Endothelial cell of umbilical vein (primary cell): ENCODE measurements around the gene TTC3. TPM values are rescaled to one million over a fixed set of nuclear protein-coding genes. Genes with fewer than 3 reads are reported as not detected.
A peak's percentile ranks its signal among the peaks of the same experiment; 100 is the strongest.

Experiments
- BruUV-seq: library from RNA; stranded (reverse); fragments of 400-500 nt; replicated peaks from 2 replicates; lab custom pipeline; 2021; lab: Mats Ljungman, UMichigan
- CTCF ChIA-PET: fragments of 300-600, 350-600 bp; sonication (Branson Sonifier 250); formaldehyde crosslinking; loops from one replicate; lab custom pipeline; 2021; ENCODE audit warnings: antibody characterized with exemption, inconsistent platforms; lab: Charles Lee
- POLR2A ChIA-PET: fragments of 300-600, 350-600 bp; sonication (Branson Sonifier 250); formaldehyde crosslinking; loops from one replicate; lab custom pipeline; 2021; ENCODE audit warnings: antibody characterized with exemption, inconsistent platforms; lab: Charles Lee
- DNase-seq: peaks from one replicate; pipeline ENCODE4 v3.0.0-alpha.2; 2011; ENCODE audit warnings: low read depth, low spot score
- FAIRE-seq: peaks from 2 replicates; lab custom pipeline; 2011; peaks lifted over from hg19 to GRCh38; lab: Jason Lieb, UNC
- H2AFZ ChIP-seq: 2 replicates; pipeline ENCODE4 v1.6.0; 2012; ENCODE audit warnings: low read depth, low read length, control low read depth, inconsistent platforms
- H3K27ac ChIP-seq: 2 replicates; pipeline ENCODE4 v1.5.1; 2011; ENCODE audit warnings: low read depth, mild to moderate bottlenecking, control low read depth, low read length, moderate library complexity; ENCODE audit not compliant: insufficient read depth
- H3K27me3 ChIP-seq, 2 experiments: 2 replicates each; pipeline versions ENCODE4 v1.6.0 to v1.6.1; 2011; ENCODE audit warnings: low read length in 2 of 2, mixed read lengths in 1 of 2; ENCODE audit not compliant: control insufficient read depth in 2 of 2, insufficient read depth in 2 of 2
- H3K36me3 ChIP-seq, 2 experiments: 2 replicates in 1 of 2; 3 replicates in 1 of 2; pipeline ENCODE4 v1.5.1; 2011; ENCODE audit warnings: low read length in 2 of 2, mild to moderate bottlenecking in 1 of 2, moderate library complexity in 1 of 2; ENCODE audit not compliant: control insufficient read depth in 2 of 2, insufficient read depth in 2 of 2; ENCODE audit errors: extremely low read depth in 1 of 2
- H3K4me1 ChIP-seq: 3 replicates; pipeline ENCODE4 v1.5.1; 2011; ENCODE audit warnings: mild to moderate bottlenecking, low read length; ENCODE audit not compliant: control insufficient read depth, insufficient read depth; ENCODE audit errors: extremely low read depth
- H3K4me2 ChIP-seq: 2 replicates; pipeline ENCODE4 v1.6.1; 2011; ENCODE audit warnings: low read length, control low read depth, mixed read lengths; ENCODE audit not compliant: insufficient read depth
- H3K4me3 ChIP-seq, 3 experiments: fragments of 200-600 bp in 1 of 3; sonication (generic), shearing (Covaris generic) in 1 of 3; replicated peaks in 1 of 3; 2 replicates each; pipeline ENCODE4 v1.5.1; 2011 to 2016; ENCODE audit warnings: control low read depth in 3 of 3, low read length in 3 of 3, mild to moderate bottlenecking in 2 of 3, inconsistent platforms in 1 of 3, low read depth in 1 of 3, moderate library complexity in 1 of 3; ENCODE audit not compliant: insufficient read depth in 1 of 3
- H3K79me2 ChIP-seq: 2 replicates; pipeline ENCODE4 v1.6.0; 2012; ENCODE audit warnings: low read length, inconsistent platforms; ENCODE audit not compliant: control insufficient read depth, insufficient read depth
- H3K9ac ChIP-seq: replicated peaks from 2 replicates; pipeline ENCODE3; 2011; ENCODE audit warnings: low read length, control low read depth; ENCODE audit not compliant: insufficient read depth; ENCODE audit errors: extremely low read depth
- H3K9me1 ChIP-seq: replicated peaks from 3 replicates; pipeline ENCODE4 v1.6.0; 2011; ENCODE audit warnings: mild to moderate bottlenecking, low read length; ENCODE audit not compliant: control insufficient read depth, insufficient read depth; ENCODE audit errors: extremely low read depth
- H3K9me3 ChIP-seq: replicated peaks from 2 replicates; pipeline ENCODE4 v1.5.1; 2012; ENCODE audit warnings: low read length, inconsistent platforms; ENCODE audit not compliant: control insufficient read depth, insufficient read depth
- H4K20me1 ChIP-seq: replicated peaks from 2 replicates; pipeline ENCODE3; 2011; ENCODE audit warnings: mild to moderate bottlenecking, low read length; ENCODE audit not compliant: control insufficient read depth, insufficient read depth; ENCODE audit errors: extremely low read depth
- CTCF ChIP-seq, 2 donors: IDR thresholded peaks; 1 replicate in 1 of 2; 2 replicates in 1 of 2; pipeline ENCODE4 v1.5.1; 2011; ENCODE audit warnings: low read length in 2 of 2, mild to moderate bottlenecking in 2 of 2, moderate library complexity in 2 of 2, control low read depth in 1 of 2, inconsistent platforms in 1 of 2, low read depth in 1 of 2; ENCODE audit not compliant: insufficient read depth in 1 of 2; ENCODE audit errors: extremely low read depth in 1 of 2
- EZH2 ChIP-seq: IDR thresholded peaks from 2 replicates; pipeline ENCODE4 v1.6.1; 2012; ENCODE audit warnings: borderline replicate concordance, low read depth, mild to moderate bottlenecking, moderate library complexity, low read length, inconsistent platforms; ENCODE audit not compliant: severe bottlenecking
- FOS ChIP-seq: IDR thresholded peaks from 2 replicates; pipeline ENCODE4 v1.6.1; 2011; ENCODE audit warnings: mild to moderate bottlenecking, low read length, moderate library complexity, borderline replicate concordance; ENCODE audit not compliant: insufficient read depth
- GATA2 ChIP-seq: IDR thresholded peaks from 2 replicates; pipeline ENCODE4 v1.7.0; 2011; ENCODE audit warnings: low read depth, mild to moderate bottlenecking, moderate library complexity, mixed read lengths, low read length; ENCODE audit not compliant: insufficient read length, insufficient read depth
- MYC ChIP-seq: IDR thresholded peaks from one replicate; pipeline ENCODE4 v1.6.1; 2011; ENCODE audit warnings: mild to moderate bottlenecking, low read depth, low read length
- POLR2A ChIP-seq: IDR thresholded peaks from 2 replicates; pipeline ENCODE4 v1.6.1; 2012; ENCODE audit warnings: low read depth, mild to moderate bottlenecking, control low read depth, low read length
- POLR2AphosphoS5 ChIP-seq: IDR thresholded peaks from 2 replicates; pipeline ENCODE4 v1.6.1; 2012; ENCODE audit warnings: low read depth, mild to moderate bottlenecking, control low read depth, low read length, moderate library complexity; ENCODE audit not compliant: insufficient read depth
- dilution Hi-C: fragments of 300-500 bp; cut with MboI; formaldehyde crosslinking; loops from one replicate; pipeline ENCODE4 v1.15.0; 2019; ENCODE audit warnings: low sequenced_read_pairs; ENCODE audit not compliant: extremely low pct_ligation_motif_present
- intact Hi-C: fragments of 100-400 bp; cut with micrococcal nuclease; formaldehyde crosslinking; loops from one replicate; pipeline ENCODE4 v1.10.0; 2022
- polyA plus RNA-seq, 4 experiments: library from polyadenylated mRNA; depleted of rRNA in 3 of 4; stranded (reverse) in 3 of 4; unstranded in 1 of 4; fragments of >200 nt; gene quantifications; 2 replicates each; pipeline versions ENCODE4 v1.2.1 to v1.2.3, GENCODE V29; 2011 to 2012; ENCODE audit warnings: missing spikeins in 1 of 4
- total RNA-seq: library from RNA; stranded (reverse); gene quantifications from 2 replicates; pipeline ENCODE4 v1.2.3, GENCODE V29; 2021
- TF ChIP-seq, protein P1 (sequence below): IDR thresholded peaks from 2 replicates; pipeline ENCODE4 v1.6.1; 2011; ENCODE audit not compliant: insufficient read depth, insufficient read length

Gene TTC3
- total and polyA plus RNA-seq, 2 donors (not counting 3 experiments of a cell fraction or from before 2014, with no cell fraction given): 26.2 to 113 TPM

- intact Hi-C loops (no loop called here), dilution Hi-C loops (no loop called here)
- Histone ChIP-seq H3K4me2 (no peak overlapping the region), H3K9me3 (no peaks in the 10 kb centered on the region), H3K79me2 (peaks cover 1% of the 10 kb centered on the region), H4K20me1 (no peaks in the 10 kb centered on the region), H3K36me3 (peaks cover 7 to 9% of the 10 kb centered on the region in 2 experiments), H3K27ac (peak overlapping the region; percentile 8), H3K4me3 (no peak overlapping the region), H3K27me3 (no peaks in the 10 kb centered on the region), H3K4me1 (peaks cover 15% of the 10 kb centered on the region), H3K9ac (no peak overlapping the region), H3K9me1 (no peaks in the 10 kb centered on the region), H2AFZ (no peak overlapping the region)
- ChIA-PET CTCF (no interaction called here), POLR2A (no interaction called here)
- TF ChIP-seq GATA2 (no peak), EZH2 (no peak), POLR2AphosphoS5 (no peak), POLR2A (no peak), CTCF (IDR thresholded peaks at IDR 0.05; ENCODE audit: extremely low read depth in 1 of 2, insufficient read depth in 1 of 2, low read depth in 1 of 2, low read length in 2 of 2) (no peak), FOS (no peak)
- DNase-seq (no peak), FAIRE-seq (no peak)
- BruUV-seq: no TSS peak
Measured at GRCh38 chr21:37237346-37237745, 164.3 kb downstream of the TTC3 start.

DNA sequence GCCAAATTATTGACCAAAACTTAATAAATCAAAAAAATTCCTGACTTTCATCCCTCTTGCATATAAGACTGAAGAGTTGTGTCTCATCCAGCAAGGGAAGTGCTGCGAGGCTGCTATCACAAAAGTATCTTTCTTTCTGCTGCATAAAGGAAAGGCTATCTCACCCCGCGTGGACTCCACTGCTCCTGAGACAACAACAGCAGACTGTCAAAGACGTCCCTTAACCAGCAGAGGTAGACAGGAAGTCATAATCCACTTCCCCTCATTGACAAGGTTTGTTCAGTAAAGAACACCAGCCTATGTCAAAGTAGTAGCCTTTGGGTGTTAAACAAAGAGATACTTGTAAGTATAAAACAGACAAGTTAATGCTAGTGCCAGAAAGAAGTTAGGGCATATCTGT is 164.7 kb downstream of the TTC3 start:
- H3K79me2 ChIP-seq: peaks cover 3% of the 10 kb centered on the region
- TF ChIP-seq POLR2AphosphoS5 (no peak), EZH2 (no peak), MYC (no peak), FOS (no peak)
- TF ChIP-seq, protein P1, sequence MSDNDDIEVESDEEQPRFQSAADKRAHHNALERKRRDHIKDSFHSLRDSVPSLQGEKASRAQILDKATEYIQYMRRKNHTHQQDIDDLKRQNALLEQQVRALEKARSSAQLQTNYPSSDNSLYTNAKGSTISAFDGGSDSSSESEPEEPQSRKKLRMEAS: no peak
- CTCF ChIA-PET: no interaction called here

More for the DNA sequence above, 164.7 kb downstream of the TTC3 start:
- no peak overlapping the region for H2AFZ ChIP-seq
- H3K9me1 ChIP-seq: no peaks in the 10 kb centered on the region
- peaks cover 5 to 7% of the 10 kb centered on the region in 2 experiments for H3K36me3 ChIP-seq
- no peaks in the 10 kb centered on the region for H4K20me1 ChIP-seq
- peaks cover 15% of the 10 kb centered on the region for H3K4me1 ChIP-seq
- no peak overlapping the region for H3K9ac ChIP-seq
- no peaks in the 10 kb centered on the region for H3K27me3 ChIP-seq
- peak; percentile 64 for DNase-seq
- dilution Hi-C loops: no loop called here
- H3K4me3 ChIP-seq: no peak overlapping the region
- no TSS peak for BruUV-seq
- FAIRE-seq: peak; percentile 70
- no peaks in the 10 kb centered on the region for H3K9me3 ChIP-seq
- H3K27ac ChIP-seq: peak overlapping the region; percentile 8
- intact Hi-C loops: no loop called here
- H3K4me2 ChIP-seq: no peak overlapping the region
- POLR2A ChIA-PET: no interaction called here
